ENCODE measurements around the gene PAK5. TPM values are rescaled to one million over a fixed set of nuclear protein-coding genes. Genes with fewer than 3 reads are reported as not detected.

The PAK5 gene
- total RNA-seq, 1 donor from 2014 or later, result 0.16 TPM

DNA sequence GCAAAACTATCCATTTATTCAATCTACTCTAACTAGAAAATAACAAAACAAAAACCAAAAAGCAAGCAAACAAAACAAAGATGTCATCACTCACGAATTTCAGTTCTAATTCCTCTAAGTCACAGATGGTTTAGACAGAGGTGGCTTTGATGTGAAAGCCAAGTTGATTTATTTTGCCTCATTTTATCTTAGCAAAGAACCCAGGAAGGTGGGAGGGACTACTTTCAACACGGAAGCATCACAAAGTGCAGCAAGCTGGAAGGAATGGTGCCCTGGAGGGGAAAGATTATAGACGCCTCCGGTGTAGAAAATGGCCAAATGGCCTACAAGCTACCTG lies 236.1 kb downstream of the PAK5 start:
- DNase-seq (ENCODE audit: low read depth) (no peak), FAIRE-seq (no peak)
- Histone ChIP-seq H3K36me3 (ENCODE audit: insufficient read depth, low read length) (no peaks in the 10 kb centered on the region), H3K9me3 (ENCODE audit: insufficient read depth, low read depth, low read length) (no peaks in the 10 kb centered on the region), H3K27me3 (ENCODE audit: insufficient read depth, low read length) (no peaks in the 10 kb centered on the region), H3K4me1 (ENCODE audit: insufficient read depth, low read length) (no peaks in the 10 kb centered on the region), H3K27ac (ENCODE audit: low read depth, low read length) (no peak overlapping the region), H4K20me1 (ENCODE audit: insufficient read depth, low read length) (no peaks in the 10 kb centered on the region), H3K9ac (ENCODE audit: low read length) (no peak overlapping the region), H2AFZ (ENCODE audit: low read depth, low read length) (no peak overlapping the region), H3K4me3 (ENCODE audit: insufficient read depth, low read depth, low read length) (no peak overlapping the region), H3K4me2 (ENCODE audit: low read length) (no peak overlapping the region), H3K79me2 (ENCODE audit: insufficient read depth, low read length) (no peaks in the 10 kb centered on the region)
- TF ChIP-seq CTCF (IDR thresholded peaks at IDR 0.05; ENCODE audit: insufficient read depth, low read depth, low read length) (no peak), EZH2 (IDR thresholded peaks at IDR 0.05; ENCODE audit: insufficient read depth, low read length) (no peak)
- Mint-ChIP-seq H3K4me3 (ENCODE audit: unreplicated experiment) (no peak overlapping the region), H3K27me3 (ENCODE audit: low read depth, unreplicated experiment) (peaks cover 6% of the 10 kb centered on the region), H3K27ac (ENCODE audit: unreplicated experiment) (no peak overlapping the region), H3K4me1 (ENCODE audit: low read depth, unreplicated experiment) (no peaks in the 10 kb centered on the region), H3K36me3 (ENCODE audit: low read depth, unreplicated experiment) (peaks cover 2% of the 10 kb centered on the region), H3K9me3 (ENCODE audit: unreplicated experiment) (no peaks in the 10 kb centered on the region)

- Histone ChIP-seq H3K36me3 (ENCODE audit: insufficient read depth, low read length) (no peaks in the 10 kb centered on the region), H3K4me1 (ENCODE audit: insufficient read depth, low read length) (no peaks in the 10 kb centered on the region), H3K27ac (ENCODE audit: low read depth, low read length) (no peak overlapping the region), H3K4me2 (ENCODE audit: low read length) (no peak overlapping the region), H3K9me3 (ENCODE audit: insufficient read depth, low read depth, low read length) (no peaks in the 10 kb centered on the region), H3K9ac (ENCODE audit: low read length) (no peak overlapping the region), H2AFZ (ENCODE audit: low read depth, low read length) (no peak overlapping the region), H3K4me3 (ENCODE audit: insufficient read depth, low read depth, low read length) (no peak overlapping the region), H4K20me1 (ENCODE audit: insufficient read depth, low read length) (no peaks in the 10 kb centered on the region), H3K27me3 (ENCODE audit: insufficient read depth, low read length) (no peaks in the 10 kb centered on the region), H3K79me2 (ENCODE audit: insufficient read depth, low read length) (no peaks in the 10 kb centered on the region)
- DNase-seq (ENCODE audit: low read depth), result no peak
- H3K4me3 Mint-ChIP-seq (ENCODE audit: unreplicated experiment), result no peak overlapping the region
- H3K9me3 Mint-ChIP-seq (ENCODE audit: unreplicated experiment), result no peaks in the 10 kb centered on the region
- TF ChIP-seq CTCF (IDR thresholded peaks at IDR 0.05; ENCODE audit: insufficient read depth, low read depth, low read length) (no peak), EZH2 (IDR thresholded peaks at IDR 0.05; ENCODE audit: insufficient read depth, low read length) (no peak)
- FAIRE-seq, result no peak
- no peak overlapping the region for H3K27ac Mint-ChIP-seq (ENCODE audit: unreplicated experiment)
- peaks cover 6% of the 10 kb centered on the region for H3K27me3 Mint-ChIP-seq (ENCODE audit: low read depth, unreplicated experiment)
- H3K4me1 Mint-ChIP-seq (ENCODE audit: low read depth, unreplicated experiment), result no peaks in the 10 kb centered on the region
- peaks cover 2% of the 10 kb centered on the region for H3K36me3 Mint-ChIP-seq (ENCODE audit: low read depth, unreplicated experiment)
Measured at GRCh38 chr20:9600562-9600961, 238.3 kb downstream of the PAK5 start.

- peaks cover 2% of the 10 kb centered on the region for H3K36me3 Mint-ChIP-seq (ENCODE audit: low read depth, unreplicated experiment)
- DNase-seq (ENCODE audit: low read depth), result no peak
- Histone ChIP-seq H4K20me1 (ENCODE audit: insufficient read depth, low read length) (no peaks in the 10 kb centered on the region), H2AFZ (ENCODE audit: low read depth, low read length) (no peak overlapping the region), H3K4me3 (ENCODE audit: insufficient read depth, low read depth, low read length) (no peak overlapping the region), H3K9me3 (ENCODE audit: insufficient read depth, low read depth, low read length) (no peaks in the 10 kb centered on the region), H3K36me3 (ENCODE audit: insufficient read depth, low read length) (no peaks in the 10 kb centered on the region), H3K4me1 (ENCODE audit: insufficient read depth, low read length) (no peaks in the 10 kb centered on the region), H3K27me3 (ENCODE audit: insufficient read depth, low read length) (no peaks in the 10 kb centered on the region), H3K4me2 (ENCODE audit: low read length) (no peak overlapping the region), H3K9ac (ENCODE audit: low read length) (no peak overlapping the region), H3K27ac (ENCODE audit: low read depth, low read length) (no peak overlapping the region), H3K79me2 (ENCODE audit: insufficient read depth, low read length) (no peaks in the 10 kb centered on the region)
- H3K9me3 Mint-ChIP-seq (ENCODE audit: unreplicated experiment), result no peaks in the 10 kb centered on the region
- no peak overlapping the region for H3K27ac Mint-ChIP-seq (ENCODE audit: unreplicated experiment)
- no peak for FAIRE-seq
- H3K4me3 Mint-ChIP-seq (ENCODE audit: unreplicated experiment), result no peak overlapping the region
- H3K27me3 Mint-ChIP-seq (ENCODE audit: low read depth, unreplicated experiment), result no peaks in the 10 kb centered on the region
- TF ChIP-seq EZH2 (IDR thresholded peaks at IDR 0.05; ENCODE audit: insufficient read depth, low read length) (no peak), CTCF (IDR thresholded peaks at IDR 0.05; ENCODE audit: insufficient read depth, low read depth, low read length) (no peak)
- no peaks in the 10 kb centered on the region for H3K4me1 Mint-ChIP-seq (ENCODE audit: low read depth, unreplicated experiment)
Measured at GRCh38 chr20:9597547-9597946, 241.3 kb downstream of the PAK5 start.
